Liver (tissue), 9 donors: ENCODE data around the gene SEC14L6. TPM values are rescaled to one million over a fixed set of nuclear protein-coding genes. Genes with fewer than 3 reads are reported as not detected.
"Not testable (repeated sequence)": the region's sequence is repeated elsewhere in the genome, so short reads cannot be mapped to it uniquely, and the experiment has no call there.

ENCODE experiments used
- DNase-seq: peaks from one replicate; pipeline ENCODE4 v3.0.0-alpha.2; 2017; ENCODE audit warnings: low spot score
- H3K27ac ChIP-seq, 2 donors: one replicate each; pipeline ENCODE4 v1.7.0; 2013; ENCODE audit warnings: inconsistent platforms in 2 of 2, low read length in 2 of 2, control low read depth in 1 of 2, low read depth in 1 of 2, mild to moderate bottlenecking in 1 of 2
- H3K27me3 ChIP-seq, 4 donors: one replicate each; pipeline versions ENCODE4 v1.6.1 to v1.7.0; 2013; ENCODE audit warnings: low read length in 3 of 4, inconsistent platforms in 1 of 4, mild to moderate bottlenecking in 1 of 4, moderate library complexity in 1 of 4; ENCODE audit not compliant: control insufficient read depth in 4 of 4, insufficient read depth in 4 of 4
- H3K36me3 ChIP-seq, 4 donors: one replicate each; pipeline versions ENCODE4 v1.6.1 to v1.7.0; 2013; ENCODE audit warnings: low read length in 3 of 4, mild to moderate bottlenecking in 3 of 4, low read depth in 1 of 4, moderate library complexity in 1 of 4; ENCODE audit not compliant: control insufficient read depth in 4 of 4, insufficient read depth in 3 of 4
- H3K4me1 ChIP-seq, 4 donors: one replicate each; pipeline versions ENCODE4 v1.6.1 to v1.7.0; 2013; ENCODE audit warnings: low read length in 3 of 4, mild to moderate bottlenecking in 3 of 4, moderate library complexity in 1 of 4; ENCODE audit not compliant: control insufficient read depth in 4 of 4, insufficient read depth in 4 of 4
- H3K4me3 ChIP-seq, 3 donors: one replicate each; pipeline versions ENCODE4 v1.6.1 to v1.7.0; 2013; ENCODE audit warnings: low read length in 3 of 3, control low read depth in 1 of 3, low read depth in 1 of 3, mild to moderate bottlenecking in 1 of 3
- H3K9ac ChIP-seq, 2 donors: one replicate each; pipeline ENCODE4 v1.7.0; 2013; ENCODE audit warnings: low read length in 2 of 2, mild to moderate bottlenecking in 2 of 2, moderate library complexity in 2 of 2, control low read depth in 1 of 2, low read depth in 1 of 2
- H3K9me3 ChIP-seq, 4 donors: one replicate each; pipeline versions ENCODE4 v1.6.1 to v1.7.0; 2013; ENCODE audit warnings: low read length in 3 of 4; ENCODE audit not compliant: control insufficient read depth in 4 of 4
- EGR1 ChIP-seq, 2 donors: IDR thresholded peaks; 2 replicates each; pipeline ENCODE4 v1.6.1; 2016 to 2018; ENCODE audit warnings: antibody characterized with exemption in 2 of 2, low read depth in 2 of 2
- FOXA2 ChIP-seq: IDR thresholded peaks from 2 replicates; pipeline ENCODE4 v1.6.1; 2016; ENCODE audit warnings: antibody characterized with exemption
- GABPA ChIP-seq, 2 donors: IDR thresholded peaks in 1 of 2; conservative IDR thresholded peaks in 1 of 2; 2 replicates each; pipeline ENCODE4 v1.6.1; 2016; ENCODE audit warnings: antibody characterized with exemption in 2 of 2, mild to moderate bottlenecking in 1 of 2, moderate library complexity in 1 of 2
- HNF4A ChIP-seq, 2 donors: conservative IDR thresholded peaks; 2 replicates each; pipeline ENCODE4 v1.6.1; 2016; ENCODE audit warnings: antibody characterized with exemption in 2 of 2, mild to moderate bottlenecking in 2 of 2
- HNF4G ChIP-seq: IDR thresholded peaks from 2 replicates; pipeline ENCODE4 v1.6.1; 2016; ENCODE audit warnings: antibody characterized with exemption
- JUND ChIP-seq, 2 donors: IDR thresholded peaks; 2 replicates each; pipeline ENCODE4 v1.6.1; 2016; ENCODE audit warnings: antibody characterized with exemption in 2 of 2
- RAD21 ChIP-seq, 2 donors: IDR thresholded peaks; 2 replicates each; pipeline ENCODE4 v1.6.1; 2016; ENCODE audit warnings: antibody characterized with exemption in 2 of 2, mild to moderate bottlenecking in 2 of 2
- TAF1 ChIP-seq: conservative IDR thresholded peaks from 2 replicates; pipeline ENCODE4 v1.6.1; 2016; ENCODE audit warnings: antibody characterized with exemption, mild to moderate bottlenecking
- YY1 ChIP-seq: IDR thresholded peaks from 2 replicates; pipeline ENCODE4 v1.6.1; 2016; ENCODE audit warnings: antibody characterized with exemption, mild to moderate bottlenecking
- WGBS: extraction: QIAGEN DNeasy Blood & Tissue Kit; methylation state at CpG from one replicate; pipeline ENCODE4 v1.1.7; 2013; 5-methylcytosine and 5-hydroxymethylcytosine counted together
- polyA plus RNA-seq, 2 donors: library from polyadenylated mRNA; stranded (reverse) in 1 of 2; unstranded in 1 of 2; fragments of 200-250 nt in 1 of 2; fragments of >200 nt in 1 of 2; fragmentation: Nextera tagmentation in 1 of 2; extraction: Ambion mirVana in 1 of 2; gene quantifications; one replicate each; pipeline versions ENCODE4 v1.2.1 to v1.2.3, GENCODE V29; 2013 to 2015
- total RNA-seq, 2 donors: library from RNA; depleted of rRNA; stranded (reverse); fragments of >200 nt; gene quantifications; one replicate each; pipeline ENCODE4 v1.2.3, GENCODE V29; 2014
- TF ChIP-seq, protein P1 (sequence below): IDR thresholded peaks from 2 replicates; pipeline ENCODE4 v1.6.1; 2016; ENCODE audit warnings: antibody characterized with exemption, mild to moderate bottlenecking
- TF ChIP-seq, protein P2 (sequence below): IDR thresholded peaks from 2 replicates; pipeline ENCODE4 v1.6.1; 2016; ENCODE audit warnings: antibody characterized with exemption
- TF ChIP-seq, protein P3 (sequence below): fragments of 150-350 bp; IDR thresholded peaks from 2 replicates; pipeline ENCODE4 v1.5.1; 2017; ENCODE audit warnings: improper control_type of control experiment, low read depth, low read length; ENCODE audit not compliant: missing input control
- donor health status: healthy.
- donor health status: healthy.
- donor health status: healthy.
- donor health status: healthy.
- donor health status: healthy.

Gene SEC14L6
- total and polyA plus RNA-seq, 4 donors, result 0.18 to 0.70 (median 0.28) TPM

DNA sequence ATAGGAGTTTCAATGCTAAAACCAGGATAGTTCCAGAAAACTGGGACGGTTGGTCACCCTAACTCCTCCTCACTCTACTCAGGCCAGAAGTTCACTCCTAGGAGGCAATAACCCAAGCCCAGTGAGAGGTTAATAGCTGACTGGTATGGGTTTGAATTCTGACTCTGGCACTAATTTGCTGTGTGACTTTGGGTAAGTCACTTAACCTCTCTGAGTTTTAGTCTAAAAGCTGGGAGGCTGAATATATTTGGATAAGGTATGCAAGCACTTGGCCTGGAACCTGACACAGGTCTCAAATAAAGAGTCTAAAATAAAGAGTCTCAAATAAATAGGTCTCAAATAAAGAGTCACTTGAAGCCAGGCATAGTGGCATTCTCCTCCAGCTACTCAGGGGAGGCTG is 6.2 kb upstream of the SEC14L6 start:
- H3K9ac ChIP-seq, result no peak overlapping the region
- no peak for DNase-seq
- no peak overlapping the region for H3K4me3 ChIP-seq
- no peaks in the 10 kb centered on the region for H3K4me1 ChIP-seq
- TF ChIP-seq RAD21 (IDR thresholded peaks at IDR 0.05), result no peak
- TF ChIP-seq, protein P1, sequence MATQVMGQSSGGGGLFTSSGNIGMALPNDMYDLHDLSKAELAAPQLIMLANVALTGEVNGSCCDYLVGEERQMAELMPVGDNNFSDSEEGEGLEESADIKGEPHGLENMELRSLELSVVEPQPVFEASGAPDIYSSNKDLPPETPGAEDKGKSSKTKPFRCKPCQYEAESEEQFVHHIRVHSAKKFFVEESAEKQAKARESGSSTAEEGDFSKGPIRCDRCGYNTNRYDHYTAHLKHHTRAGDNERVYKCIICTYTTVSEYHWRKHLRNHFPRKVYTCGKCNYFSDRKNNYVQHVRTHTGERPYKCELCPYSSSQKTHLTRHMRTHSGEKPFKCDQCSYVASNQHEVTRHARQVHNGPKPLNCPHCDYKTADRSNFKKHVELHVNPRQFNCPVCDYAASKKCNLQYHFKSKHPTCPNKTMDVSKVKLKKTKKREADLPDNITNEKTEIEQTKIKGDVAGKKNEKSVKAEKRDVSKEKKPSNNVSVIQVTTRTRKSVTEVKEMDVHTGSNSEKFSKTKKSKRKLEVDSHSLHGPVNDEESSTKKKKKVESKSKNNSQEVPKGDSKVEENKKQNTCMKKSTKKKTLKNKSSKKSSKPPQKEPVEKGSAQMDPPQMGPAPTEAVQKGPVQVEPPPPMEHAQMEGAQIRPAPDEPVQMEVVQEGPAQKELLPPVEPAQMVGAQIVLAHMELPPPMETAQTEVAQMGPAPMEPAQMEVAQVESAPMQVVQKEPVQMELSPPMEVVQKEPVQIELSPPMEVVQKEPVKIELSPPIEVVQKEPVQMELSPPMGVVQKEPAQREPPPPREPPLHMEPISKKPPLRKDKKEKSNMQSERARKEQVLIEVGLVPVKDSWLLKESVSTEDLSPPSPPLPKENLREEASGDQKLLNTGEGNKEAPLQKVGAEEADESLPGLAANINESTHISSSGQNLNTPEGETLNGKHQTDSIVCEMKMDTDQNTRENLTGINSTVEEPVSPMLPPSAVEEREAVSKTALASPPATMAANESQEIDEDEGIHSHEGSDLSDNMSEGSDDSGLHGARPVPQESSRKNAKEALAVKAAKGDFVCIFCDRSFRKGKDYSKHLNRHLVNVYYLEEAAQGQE, result no peak
- TF ChIP-seq, protein P2, sequence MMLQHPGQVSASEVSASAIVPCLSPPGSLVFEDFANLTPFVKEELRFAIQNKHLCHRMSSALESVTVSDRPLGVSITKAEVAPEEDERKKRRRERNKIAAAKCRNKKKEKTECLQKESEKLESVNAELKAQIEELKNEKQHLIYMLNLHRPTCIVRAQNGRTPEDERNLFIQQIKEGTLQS, result no peak
- no peak for TF ChIP-seq TAF1
- TF ChIP-seq JUND (IDR thresholded peaks at IDR 0.05), result no peak
- TF ChIP-seq EGR1 (IDR thresholded peaks at IDR 0.05; ENCODE audit: low read depth in 2 of 2), result no peak
- no peak for TF ChIP-seq YY1
- no peak for TF ChIP-seq HNF4G
- TF ChIP-seq FOXA2, result no peak
- H3K27ac ChIP-seq, result no peak overlapping the region
- no peaks in the 10 kb centered on the region for H3K9me3 ChIP-seq
- H3K27me3 ChIP-seq, result no peaks in the 10 kb centered on the region
- no peaks in the 10 kb centered on the region for H3K36me3 ChIP-seq
- WGBS, result 1% methylated on average over 1 of the region's 1 CpG

DNA sequence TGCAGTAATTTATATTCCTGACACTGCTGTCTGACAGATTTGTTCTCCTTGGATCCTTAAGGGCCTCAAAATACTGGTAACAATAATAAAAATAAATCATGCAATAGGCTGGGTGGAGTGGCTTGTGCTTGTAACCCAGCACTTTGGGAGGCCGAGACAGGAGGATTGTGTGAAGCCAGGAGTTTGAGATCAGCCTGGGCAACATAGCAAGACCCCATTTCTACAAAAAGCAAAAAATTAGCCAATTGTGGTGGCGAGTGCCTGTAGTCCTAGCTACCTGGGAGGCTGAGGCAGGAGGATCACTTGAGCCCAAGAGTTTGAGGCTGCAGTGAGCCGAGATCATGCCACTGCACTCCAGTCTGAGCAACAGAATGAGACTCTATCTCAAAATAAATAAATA is 5.3 kb upstream of the SEC14L6 start:
- 96% methylated on average over 3 of the region's 3 CpGs for WGBS
- H3K4me1 ChIP-seq, H3K4me3 ChIP-seq, H3K36me3 ChIP-seq, H3K27me3 ChIP-seq, DNase-seq, H3K9me3 ChIP-seq, H3K27ac ChIP-seq, H3K9ac ChIP-seq: not testable (repeated sequence)

DNA sequence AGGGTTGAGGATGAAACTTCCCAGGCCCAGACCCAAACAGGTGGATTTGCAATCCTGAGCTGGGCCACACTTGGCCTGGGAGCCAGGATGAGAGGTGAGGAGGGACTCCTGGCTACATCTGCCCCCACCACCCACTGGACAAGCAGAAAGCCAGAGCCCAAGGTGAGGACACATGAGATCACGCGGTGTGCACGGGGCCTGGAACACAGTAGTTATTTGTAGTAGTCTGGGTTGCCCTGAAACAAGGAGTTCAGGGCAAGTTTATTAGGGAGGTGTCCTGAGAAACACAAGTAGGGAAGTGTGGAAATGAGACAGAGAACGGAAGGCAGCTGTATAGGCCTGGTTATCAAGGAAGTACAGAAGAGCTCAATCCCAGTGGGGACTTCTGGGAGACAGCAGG is 647 bp upstream of the SEC14L6 start:
- WGBS, result 88% methylated on average over 4 of the region's 4 CpGs
- Histone ChIP-seq H3K27ac (no peak overlapping the region), H3K27me3 (no peaks in the 10 kb centered on the region), H3K9ac (no peak overlapping the region), H3K9me3 (no peaks in the 10 kb centered on the region), H3K4me1 (peaks cover 0 to 5% (median 2%) of the 10 kb centered on the region in 4 donors), H3K4me3 (no peak overlapping the region), H3K36me3 (no peaks in the 10 kb centered on the region)
- TF ChIP-seq, protein P1, result no peak
- TF ChIP-seq GABPA (IDR thresholded peaks at IDR 0.05 in 1 of 2, conservative IDR thresholded peaks at IDR 0.05 in 1 of 2), result no peak
- TF ChIP-seq HNF4G, result no peak
- no peak for TF ChIP-seq HNF4A (conservative IDR thresholded peaks at IDR 0.05)
- TF ChIP-seq, protein P3, sequence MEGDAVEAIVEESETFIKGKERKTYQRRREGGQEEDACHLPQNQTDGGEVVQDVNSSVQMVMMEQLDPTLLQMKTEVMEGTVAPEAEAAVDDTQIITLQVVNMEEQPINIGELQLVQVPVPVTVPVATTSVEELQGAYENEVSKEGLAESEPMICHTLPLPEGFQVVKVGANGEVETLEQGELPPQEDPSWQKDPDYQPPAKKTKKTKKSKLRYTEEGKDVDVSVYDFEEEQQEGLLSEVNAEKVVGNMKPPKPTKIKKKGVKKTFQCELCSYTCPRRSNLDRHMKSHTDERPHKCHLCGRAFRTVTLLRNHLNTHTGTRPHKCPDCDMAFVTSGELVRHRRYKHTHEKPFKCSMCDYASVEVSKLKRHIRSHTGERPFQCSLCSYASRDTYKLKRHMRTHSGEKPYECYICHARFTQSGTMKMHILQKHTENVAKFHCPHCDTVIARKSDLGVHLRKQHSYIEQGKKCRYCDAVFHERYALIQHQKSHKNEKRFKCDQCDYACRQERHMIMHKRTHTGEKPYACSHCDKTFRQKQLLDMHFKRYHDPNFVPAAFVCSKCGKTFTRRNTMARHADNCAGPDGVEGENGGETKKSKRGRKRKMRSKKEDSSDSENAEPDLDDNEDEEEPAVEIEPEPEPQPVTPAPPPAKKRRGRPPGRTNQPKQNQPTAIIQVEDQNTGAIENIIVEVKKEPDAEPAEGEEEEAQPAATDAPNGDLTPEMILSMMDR, result no peak
- DNase-seq, result no peak
